NCI-H774 (cell line): Measurements from ENCODE around the gene HRC.
A peak's percentile ranks its signal among the peaks of the same experiment; 100 is the strongest.
"Not testable (repeated sequence)": the region's sequence is repeated elsewhere in the genome, so short reads cannot be mapped to it uniquely, and the experiment has no call there.

Experiments used
- DNase-seq: peaks from one replicate; lab custom pipeline; 2025; lab: John Stamatoyannopoulos, UW

The HRC gene

GRCh38 chr19:49135686-49136085 is 19.5 kb downstream of the HRC start:
- no peak for DNase-seq

- DNase-seq: peak; percentile 17
Observed at GRCh38 chr19:49133621-49134454, 21.4 kb downstream of the HRC start.

- DNase-seq: no peak
Observed at GRCh38 chr19:49132974-49133609, 22.1 kb downstream of the HRC start.

GRCh38 chr19:49130325-49130724 is 24.9 kb downstream of the HRC start:
- no peak for DNase-seq

- no peak for DNase-seq
Observed at GRCh38 chr19:49129238-49129583, 26.0 kb downstream of the HRC start.

GRCh38 chr19:49128545-49129237 is 26.5 kb downstream of the HRC start:
- peak; percentile 32 for DNase-seq

- DNase-seq: peak; percentile 94
Observed at GRCh38 chr19:49127674-49128544, 27.3 kb downstream of the HRC start.

GRCh38 chr19:49127225-49127624 is 28.0 kb downstream of the HRC start:
- DNase-seq: not testable (repeated sequence)

GRCh38 chr19:49126575-49126974 is 28.6 kb downstream of the HRC start:
- no peak for DNase-seq

GRCh38 chr19:49125025-49125731 is 30.0 kb downstream of the HRC start:
- DNase-seq: no peak

- DNase-seq: not testable (repeated sequence)
Observed at GRCh38 chr19:49123285-49123684, 31.9 kb downstream of the HRC start.

GRCh38 chr19:49121841-49122240 is 33.4 kb downstream of the HRC start:
- DNase-seq: not testable (repeated sequence)

GRCh38 chr19:49120868-49121267 is 34.3 kb downstream of the HRC start:
- no peak for DNase-seq

- DNase-seq: no peak
Observed at GRCh38 chr19:49120325-49120683, 34.9 kb downstream of the HRC start.

GRCh38 chr19:49119411-49120324 is 35.5 kb downstream of the HRC start, which contains the start of gene PPFIA3:
PPFIA3 (plus strand) TSS chr19:49119544; CDS start chr19:49127874, 8,330 bp downstream.
- DNase-seq: peak; percentile 0

- DNase-seq: peak; percentile 94
Observed at GRCh38 chr19:49118565-49119410, 36.4 kb downstream of the HRC start, which contains the start of gene C19orf73. C19orf73 (minus strand) TSS chr19:49119143; CDS start chr19:49119022, 121 bp downstream.

- no peak for DNase-seq
Observed at GRCh38 chr19:49117677-49118564, 37.3 kb downstream of the HRC start.

- no peak for DNase-seq
Observed at GRCh38 chr19:49116544-49116943, 38.7 kb downstream of the HRC start.
